Uterus (tissue), 4 donors: ENCODE results near the gene BLNK. TPM values are rescaled to one million over a fixed set of nuclear protein-coding genes. Genes with fewer than 3 reads are reported as not detected.

Experiments
- DNase-seq, 2 donors: peaks; one replicate each; pipeline ENCODE4 v3.0.0-alpha.2; 2019 to 2020
- H3K27ac ChIP-seq, 2 donors: fragments of 200-600 bp; sonication (generic); 1 replicate in 1 of 2; 2 replicates in 1 of 2; pipeline ENCODE4 v1.5.1; 2016 to 2018
- H3K27me3 ChIP-seq, 2 donors: fragments of 200-600 bp; sonication (generic); one replicate each; pipeline ENCODE4 v1.5.1; 2018 to 2019; ENCODE audit warnings: control low read depth in 1 of 2
- H3K36me3 ChIP-seq, 2 donors: fragments of 200-600 bp; sonication (generic); one replicate each; pipeline ENCODE4 v1.5.1; 2019; ENCODE audit warnings: control low read depth in 1 of 2
- H3K4me1 ChIP-seq, 2 donors: fragments of 200-600 bp; sonication (generic); one replicate each; pipeline ENCODE4 v1.5.1; 2018 to 2019; ENCODE audit warnings: control low read depth in 1 of 2
- H3K4me3 ChIP-seq, 2 donors: fragments of 200-600 bp; sonication (generic); 1 replicate in 1 of 2; 2 replicates in 1 of 2; pipeline ENCODE4 v1.5.1; 2018 to 2019; ENCODE audit warnings: mild to moderate bottlenecking in 1 of 2
- H3K9me3 ChIP-seq, 2 donors: fragments of 200-600 bp; sonication (generic); one replicate each; pipeline ENCODE4 v1.5.1; 2019; ENCODE audit warnings: control low read depth in 1 of 2
- CTCF ChIP-seq, 4 experiments: fragments of 200-600 bp in 2 of 4; fragments of 450-650 bp in 2 of 4; sonication (generic) in 2 of 4; IDR thresholded peaks; one replicate each; pipeline ENCODE4 v1.5.1; 2016 to 2019; ENCODE audit warnings: antibody characterized with exemption in 4 of 4, mild to moderate bottlenecking in 2 of 4, moderate library complexity in 1 of 4
- POLR2A ChIP-seq, 2 donors: fragments of 450-650 bp; IDR thresholded peaks; one replicate each; pipeline ENCODE4 v1.6.1; 2016; ENCODE audit warnings: antibody characterized with exemption in 2 of 2, mild to moderate bottlenecking in 1 of 2, moderate library complexity in 1 of 2
- intact Hi-C: fragments of 100-400 bp; cut with DNase I; formaldehyde crosslinking; loops from one replicate; pipeline ENCODE4 v1.15.1; 2023; ENCODE audit warnings: low total_unique reads
- total RNA-seq, 4 donors: library from RNA; depleted of rRNA in 3 of 4; stranded (reverse); fragments of >200 nt in 3 of 4; gene quantifications; one replicate each; pipeline versions ENCODE4 v1.1.0 to v1.2.4, GENCODE V29; 2014 to 2023
- donor health status: DM: yes; HTN: yes; CAD: no.

Gene BLNK
- total RNA-seq, 4 donors from 2014 or later: 0.67 to 3.9 (median 1.8) TPM; not detected in 1

GRCh38 chr10:96222441-96222840 is 48.9 kb downstream of the BLNK start:
- intact Hi-C loops: no loop called here
- Histone ChIP-seq H3K27ac (no peak overlapping the region), H3K9me3 (no peaks in the 10 kb centered on the region), H3K4me3 (no peak overlapping the region), H3K36me3 (no peaks in the 10 kb centered on the region), H3K27me3 (no peaks in the 10 kb centered on the region), H3K4me1 (no peaks in the 10 kb centered on the region)
- TF ChIP-seq POLR2A (IDR thresholded peaks at IDR 0.05): no peak
- TF ChIP-seq CTCF (IDR thresholded peaks at IDR 0.05): no peak
- no peak for DNase-seq

- no peak for TF ChIP-seq POLR2A (IDR thresholded peaks at IDR 0.05)
- no peak for TF ChIP-seq CTCF (IDR thresholded peaks at IDR 0.05)
- Histone ChIP-seq H3K27me3 (no peaks in the 10 kb centered on the region), H3K4me3 (no peak overlapping the region), H3K4me1 (no peaks in the 10 kb centered on the region), H3K9me3 (no peaks in the 10 kb centered on the region), H3K27ac (no peak overlapping the region), H3K36me3 (no peaks in the 10 kb centered on the region)
- intact Hi-C loops: no loop called here
- no peak for DNase-seq
Observed at GRCh38 chr10:96218826-96219225, 52.5 kb downstream of the BLNK start.

- Histone ChIP-seq H3K27me3 (no peaks in the 10 kb centered on the region), H3K9me3 (no peaks in the 10 kb centered on the region), H3K4me3 (no peak overlapping the region), H3K36me3 (no peaks in the 10 kb centered on the region), H3K27ac (no peak overlapping the region), H3K4me1 (no peaks in the 10 kb centered on the region)
- TF ChIP-seq CTCF (IDR thresholded peaks at IDR 0.05) (no peak), POLR2A (IDR thresholded peaks at IDR 0.05) (no peak)
- no peak for DNase-seq
- intact Hi-C loops: no loop called here
Observed at GRCh38 chr10:96217711-96218110, 53.7 kb downstream of the BLNK start.

GRCh38 chr10:96216775-96217174 is 54.6 kb downstream of the BLNK start:
- TF ChIP-seq POLR2A (IDR thresholded peaks at IDR 0.05): no peak
- no peak for TF ChIP-seq CTCF (IDR thresholded peaks at IDR 0.05)
- H3K27ac ChIP-seq: no peak overlapping the region
- no peaks in the 10 kb centered on the region for H3K4me1 ChIP-seq
- intact Hi-C loops: no loop called here
- H3K9me3 ChIP-seq: no peaks in the 10 kb centered on the region
- no peak for DNase-seq
- no peaks in the 10 kb centered on the region for H3K27me3 ChIP-seq
- H3K36me3 ChIP-seq: no peaks in the 10 kb centered on the region
- H3K4me3 ChIP-seq: no peak overlapping the region

- intact Hi-C loops: no loop called here
- H3K27me3 ChIP-seq: no peaks in the 10 kb centered on the region
- no peak overlapping the region for H3K27ac ChIP-seq
- no peaks in the 10 kb centered on the region for H3K36me3 ChIP-seq
- H3K4me1 ChIP-seq: no peaks in the 10 kb centered on the region
- H3K9me3 ChIP-seq: no peaks in the 10 kb centered on the region
- no peak overlapping the region for H3K4me3 ChIP-seq
- no peak for DNase-seq
- no peak for TF ChIP-seq CTCF (IDR thresholded peaks at IDR 0.05)
- no peak for TF ChIP-seq POLR2A (IDR thresholded peaks at IDR 0.05)
Observed at GRCh38 chr10:96212911-96213310, 58.5 kb downstream of the BLNK start.
